Naive B cell (primary cell): ENCODE measurements around the gene ASCL3. TPM values are rescaled to one million over a fixed set of nuclear protein-coding genes. Genes with fewer than 3 reads are reported as not detected.

Experiments used
- ATAC-seq, 2 donors: fragments of 150-1000 bp; cut with Tn5 transposase; 2 replicates each; pipeline ENCODE4 v1.10.0; 2021; ENCODE audit warnings: low read depth in 2 of 2, mild to moderate bottlenecking in 2 of 2, moderate library complexity in 2 of 2
- DNase-seq: peaks from one replicate; pipeline ENCODE4 v3.0.0; 2022
- H3K27ac Mint-ChIP-seq, 6 donors: one replicate each; pipeline ENCODE4 v1.8.0; 2020 to 2022; ENCODE audit warnings: mild to moderate bottlenecking in 6 of 6, mixed read lengths in 6 of 6, moderate library complexity in 5 of 6, inconsistent platforms in 2 of 6
- H3K27me3 Mint-ChIP-seq, 3 donors: one replicate each; pipeline ENCODE4 v1.8.0; 2021 to 2022; ENCODE audit warnings: mixed read lengths in 3 of 3, mild to moderate bottlenecking in 1 of 3
- H3K36me3 Mint-ChIP-seq, 2 donors: one replicate each; pipeline ENCODE4 v1.8.0; 2020 to 2022; ENCODE audit warnings: mixed read lengths in 2 of 2, inconsistent platforms in 1 of 2, mild to moderate bottlenecking in 1 of 2
- H3K4me1 Mint-ChIP-seq, 3 donors: one replicate each; pipeline ENCODE4 v1.8.0; 2020 to 2022; ENCODE audit warnings: mixed read lengths in 3 of 3, inconsistent platforms in 1 of 3, mild to moderate bottlenecking in 1 of 3, moderate library complexity in 1 of 3
- H3K4me3 Mint-ChIP-seq, 8 donors: one replicate each; pipeline ENCODE4 v1.8.0; 2020 to 2022; ENCODE audit warnings: mild to moderate bottlenecking in 8 of 8, mixed read lengths in 8 of 8, moderate library complexity in 8 of 8, inconsistent platforms in 2 of 8
- H3K9me3 Mint-ChIP-seq, 7 donors: one replicate each; pipeline ENCODE4 v1.8.0; 2020 to 2022; ENCODE audit warnings: mixed read lengths in 7 of 7, mild to moderate bottlenecking in 5 of 7, inconsistent platforms in 2 of 7, moderate library complexity in 1 of 7
- polyA plus RNA-seq, 6 donors: library from polyadenylated mRNA; unstranded; fragments of 300-500 nt; fragmentation: Illumina TruSeq; gene quantifications; one replicate each; pipeline ENCODE4 v1.2.3, GENCODE V29; 2021; ENCODE audit warnings: low read depth in 6 of 6

Gene ASCL3
- polyA plus RNA-seq, 6 donors from 2014 or later, result not detected

DNA sequence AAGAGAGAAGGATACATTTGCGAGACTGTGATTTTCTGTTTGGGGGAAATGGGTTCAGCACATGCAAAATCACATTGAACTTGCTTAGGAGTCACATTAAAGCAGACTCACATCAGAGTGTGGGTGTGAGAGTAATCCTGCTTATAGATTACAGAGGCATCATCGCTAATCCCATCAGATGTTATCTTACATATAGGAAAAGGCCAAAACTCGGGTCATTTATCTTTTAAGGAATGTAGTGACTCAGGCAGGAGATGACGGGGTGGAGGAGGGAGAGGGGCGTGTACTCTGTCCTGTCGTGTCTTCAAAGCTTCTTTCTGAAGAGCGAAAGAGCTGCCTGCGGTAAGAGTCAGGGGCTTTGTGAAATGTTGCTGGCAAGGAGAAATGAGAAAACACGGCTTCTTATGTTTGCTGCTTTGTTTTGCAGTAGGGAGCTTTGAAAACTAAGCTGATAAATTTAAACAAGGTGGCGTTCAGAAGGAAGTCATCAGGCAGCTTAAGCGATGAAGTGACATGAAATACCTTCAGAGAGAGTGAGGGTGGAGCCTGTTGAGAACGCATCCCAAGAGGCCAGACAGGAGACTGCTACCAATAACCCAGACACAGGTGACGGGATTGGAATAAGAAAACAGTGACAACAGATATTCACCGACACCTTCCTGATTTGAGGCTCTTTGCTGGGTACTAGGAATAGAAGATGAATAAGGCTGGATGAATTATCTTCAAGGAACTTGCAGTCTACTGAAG lies 7.9 kb downstream of the ASCL3 start:
- peak overlapping the region in 1 of 6 donors; percentile 27 for H3K27ac Mint-ChIP-seq
- no peak for DNase-seq
- no peak for ATAC-seq
- no peak overlapping the region for H3K4me3 Mint-ChIP-seq
- H3K36me3 Mint-ChIP-seq, result no peaks in the 10 kb centered on the region
- H3K4me1 Mint-ChIP-seq, result no peaks in the 10 kb centered on the region
- no peaks in the 10 kb centered on the region for H3K9me3 Mint-ChIP-seq
- no peaks in the 10 kb centered on the region for H3K27me3 Mint-ChIP-seq

DNA sequence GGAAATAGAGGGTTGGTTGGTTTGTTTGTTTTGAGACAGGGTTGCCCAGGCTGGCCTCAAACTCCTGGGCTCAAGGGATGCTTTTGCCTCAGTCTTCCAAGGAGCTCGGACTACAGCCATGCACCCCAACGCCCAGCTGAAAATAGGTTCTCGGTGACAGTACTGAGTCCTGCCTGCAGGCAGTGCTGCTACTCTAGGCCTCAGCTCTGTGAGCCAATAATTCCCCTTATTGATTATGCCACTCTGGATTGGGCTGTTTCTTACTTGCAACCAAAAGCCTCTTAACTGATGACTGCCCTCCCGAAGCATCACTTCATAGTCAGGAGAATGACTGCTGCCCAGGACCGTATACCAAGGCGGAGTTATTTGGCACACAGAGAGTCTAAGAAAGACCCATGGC lies 8.9 kb downstream of the ASCL3 start:
- H3K27me3 Mint-ChIP-seq, result no peaks in the 10 kb centered on the region
- no peaks in the 10 kb centered on the region for H3K9me3 Mint-ChIP-seq
- H3K4me3 Mint-ChIP-seq, result no peak overlapping the region
- no peaks in the 10 kb centered on the region for H3K36me3 Mint-ChIP-seq
- ATAC-seq, result no peak
- no peak overlapping the region for H3K27ac Mint-ChIP-seq
- H3K4me1 Mint-ChIP-seq, result no peaks in the 10 kb centered on the region
- no peak for DNase-seq

DNA sequence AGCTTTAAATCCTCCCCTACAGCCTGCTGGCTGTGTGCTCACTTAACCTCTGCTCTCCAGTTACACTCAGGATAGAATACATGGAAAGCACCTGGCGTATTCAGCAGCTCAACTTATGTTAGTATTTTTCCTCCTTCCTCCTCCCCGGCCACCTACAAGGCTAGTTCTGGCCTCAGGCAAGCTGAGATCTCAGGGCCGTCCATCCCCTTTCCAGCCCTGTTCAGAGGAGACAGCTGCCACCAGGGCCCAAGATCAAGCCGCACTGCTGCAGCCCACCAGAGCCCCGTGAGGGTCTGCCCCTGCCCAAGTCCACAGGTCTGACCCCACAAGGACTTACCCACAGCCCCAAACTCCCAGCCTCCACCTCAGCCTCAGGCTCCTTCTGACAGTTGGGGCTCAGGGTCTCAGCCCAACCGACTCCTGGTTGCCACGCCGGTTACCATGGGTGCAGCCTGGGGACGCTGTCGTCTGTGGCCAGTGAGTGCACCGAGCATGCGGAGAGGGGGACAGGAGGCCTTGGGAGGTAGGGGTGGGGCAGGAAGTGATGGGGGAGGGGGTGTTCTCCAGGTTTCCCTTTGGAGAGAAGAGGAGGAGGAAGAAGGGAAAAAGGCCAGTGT lies 10.1 kb downstream of the ASCL3 start, which contains the start of gene C11orf16:
Gene C11orf16, minus strand, starts transcription at position 384 of the 617 bp plus-strand sequence. CDS start 639 bp downstream, outside the sequence.
- Mint-ChIP-seq H3K27me3 (no peaks in the 10 kb centered on the region), H3K36me3 (no peaks in the 10 kb centered on the region), H3K9me3 (no peaks in the 10 kb centered on the region), H3K4me1 (no peaks in the 10 kb centered on the region), H3K4me3 (no peak within 1 kb of the TSS), H3K27ac (peak within 1 kb of the TSS in 1 of 6 donors; percentile 33)
- no peak for ATAC-seq
- no peak for DNase-seq

- no peak for ATAC-seq
- H3K4me1 Mint-ChIP-seq, result no peaks in the 10 kb centered on the region
These were observed 12.2 kb downstream of the ASCL3 start for GRCh38 chr11:8930456-8931175.

GRCh38 chr11:8928981-8929615 lies 13.7 kb downstream of the ASCL3 start:
- H3K27me3 Mint-ChIP-seq, result no peaks in the 10 kb centered on the region
- no peaks in the 10 kb centered on the region for H3K36me3 Mint-ChIP-seq
- peak overlapping the region in 1 of 6 donors; percentile 33 for H3K27ac Mint-ChIP-seq
- no peaks in the 10 kb centered on the region for H3K4me1 Mint-ChIP-seq
- DNase-seq (no peak), ATAC-seq (no peak)
- no peaks in the 10 kb centered on the region for H3K9me3 Mint-ChIP-seq
- H3K4me3 Mint-ChIP-seq, result no peak overlapping the region

More at GRCh38 chr11:8930456-8931175, 12.2 kb downstream of the ASCL3 start:
- Mint-ChIP-seq H3K27me3 (no peaks in the 10 kb centered on the region), H3K9me3 (no peaks in the 10 kb centered on the region), H3K4me3 (no peak overlapping the region), H3K27ac (peak overlapping the region in 2 of 6 donors; percentile 70 to 73), H3K36me3 (no peaks in the 10 kb centered on the region)
- DNase-seq, result no peak

- ATAC-seq (no peak), DNase-seq (no peak)
- H3K27me3 Mint-ChIP-seq, result no peaks in the 10 kb centered on the region
- H3K27ac Mint-ChIP-seq, result no peak overlapping the region
- H3K36me3 Mint-ChIP-seq, result no peaks in the 10 kb centered on the region
- H3K4me3 Mint-ChIP-seq, result no peak overlapping the region
- no peaks in the 10 kb centered on the region for H3K9me3 Mint-ChIP-seq
- no peaks in the 10 kb centered on the region for H3K4me1 Mint-ChIP-seq
These were observed 14.6 kb downstream of the ASCL3 start for GRCh38 chr11:8928205-8928604.

DNA sequence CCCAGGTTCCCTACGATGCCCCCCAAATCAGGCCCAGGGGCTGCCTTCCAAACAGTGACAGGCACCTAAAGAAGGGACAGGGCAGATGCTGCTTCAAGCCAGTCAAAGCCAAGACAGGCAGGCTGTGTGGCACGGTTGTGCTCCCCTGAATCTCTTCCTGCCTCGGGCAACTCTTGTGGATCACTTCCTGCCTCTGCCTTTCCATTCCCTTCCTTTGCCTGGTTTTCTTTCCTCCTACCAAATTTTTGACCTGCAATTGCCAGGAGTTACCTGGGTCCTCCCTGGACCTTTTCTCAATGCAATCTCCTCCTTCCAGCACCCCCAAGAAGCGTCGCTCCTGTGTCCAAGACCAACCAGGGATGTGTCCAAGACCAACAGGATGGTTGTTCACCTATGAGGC lies 15.6 kb downstream of the ASCL3 start:
- ATAC-seq, result no peak
- H3K4me3 Mint-ChIP-seq, result no peak overlapping the region
- no peaks in the 10 kb centered on the region for H3K9me3 Mint-ChIP-seq
- H3K27ac Mint-ChIP-seq, result no peak overlapping the region
- H3K4me1 Mint-ChIP-seq, result no peaks in the 10 kb centered on the region
- no peak for DNase-seq
- no peaks in the 10 kb centered on the region for H3K27me3 Mint-ChIP-seq
- H3K36me3 Mint-ChIP-seq, result no peaks in the 10 kb centered on the region

GRCh38 chr11:8926236-8926635 lies 16.6 kb downstream of the ASCL3 start:
- no peaks in the 10 kb centered on the region for H3K27me3 Mint-ChIP-seq
- H3K4me1 Mint-ChIP-seq, result no peaks in the 10 kb centered on the region
- DNase-seq (no peak), ATAC-seq (no peak)
- H3K4me3 Mint-ChIP-seq, result no peak overlapping the region
- no peaks in the 10 kb centered on the region for H3K9me3 Mint-ChIP-seq
- no peak overlapping the region for H3K27ac Mint-ChIP-seq
- H3K36me3 Mint-ChIP-seq, result no peaks in the 10 kb centered on the region

DNA sequence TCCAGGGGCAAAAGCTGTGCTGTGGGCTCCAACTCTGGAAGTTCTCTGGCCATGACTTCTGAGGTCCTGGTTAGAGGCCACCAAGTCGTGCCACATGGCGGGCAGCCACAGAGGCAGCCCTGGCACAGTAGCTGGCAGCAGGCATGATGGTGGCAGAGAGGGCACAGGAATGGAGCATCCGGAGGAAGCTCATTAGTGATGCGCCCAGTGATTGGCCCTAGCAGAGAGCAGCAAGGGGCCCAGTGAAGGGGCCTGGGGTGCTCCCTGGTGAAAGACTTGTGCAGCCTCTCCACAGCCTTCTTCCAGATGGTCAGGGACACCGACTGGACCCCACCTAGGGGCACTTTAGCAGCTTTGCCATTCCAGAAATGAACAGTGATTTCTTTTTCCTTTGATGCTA lies 17.1 kb downstream of the ASCL3 start:
- no peak overlapping the region for H3K27ac Mint-ChIP-seq
- no peaks in the 10 kb centered on the region for H3K4me1 Mint-ChIP-seq
- H3K4me3 Mint-ChIP-seq, result no peak overlapping the region
- ATAC-seq (no peak), DNase-seq (no peak)
- no peaks in the 10 kb centered on the region for H3K27me3 Mint-ChIP-seq
- no peaks in the 10 kb centered on the region for H3K36me3 Mint-ChIP-seq
- H3K9me3 Mint-ChIP-seq, result no peaks in the 10 kb centered on the region

DNA sequence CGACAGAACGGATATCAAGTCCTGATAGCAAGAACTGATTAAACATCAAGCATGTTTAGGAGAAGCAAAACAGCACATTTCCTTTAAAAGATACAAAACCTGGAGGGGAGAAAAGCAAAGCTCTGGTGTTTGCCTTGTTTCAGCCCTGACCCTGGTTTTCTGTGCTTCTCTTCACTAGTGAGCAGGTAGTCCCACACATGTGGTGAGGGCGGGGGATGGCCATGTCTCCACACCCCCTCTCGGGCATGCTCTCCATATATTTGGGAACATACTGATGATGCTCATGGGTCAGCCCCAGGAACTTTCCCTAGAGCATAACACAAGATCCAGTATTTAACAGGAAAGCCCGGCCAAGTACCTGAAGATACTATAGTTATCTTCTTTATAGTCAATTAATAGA lies 20.1 kb downstream of the ASCL3 start:
- Mint-ChIP-seq H3K9me3 (no peaks in the 10 kb centered on the region), H3K27me3 (no peaks in the 10 kb centered on the region), H3K36me3 (no peaks in the 10 kb centered on the region), H3K27ac (no peak overlapping the region), H3K4me1 (no peaks in the 10 kb centered on the region), H3K4me3 (no peak overlapping the region)
- no peak for DNase-seq
- no peak for ATAC-seq

GRCh38 chr11:8917157-8917825 lies 25.5 kb downstream of the ASCL3 start:
- DNase-seq (no peak), ATAC-seq (no peak)
- Mint-ChIP-seq H3K9me3 (no peaks in the 10 kb centered on the region), H3K27ac (no peak overlapping the region), H3K4me3 (no peak overlapping the region), H3K4me1 (peaks cover 15 to 19% (median 18%) of the 10 kb centered on the region in 3 donors), H3K36me3 (no peaks in the 10 kb centered on the region), H3K27me3 (no peaks in the 10 kb centered on the region)

DNA sequence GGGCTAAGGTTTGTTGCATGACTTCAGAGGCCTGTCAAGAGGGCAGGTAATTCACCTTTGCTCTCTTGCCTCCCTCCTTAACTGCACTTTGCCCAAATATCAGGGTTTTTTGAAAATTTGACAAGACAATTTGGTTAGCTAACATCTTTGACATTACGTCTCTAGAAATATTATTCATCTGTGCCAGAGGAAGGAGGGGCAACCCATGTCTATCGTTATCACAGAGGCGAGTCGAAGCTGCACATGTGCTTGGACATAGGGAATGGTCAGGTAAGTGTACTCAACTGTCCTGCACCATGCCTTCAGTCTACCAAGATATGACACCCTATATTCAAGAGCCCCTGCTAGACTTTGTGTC lies 28.2 kb downstream of the ASCL3 start:
- H3K27ac Mint-ChIP-seq, result peak overlapping the region in 3 of 6 donors; percentile 74 to 82 (median 79)
- H3K4me3 Mint-ChIP-seq, result peak overlapping the region; percentile 60 to 91 (median 84)

More for the DNA sequence above, 28.2 kb downstream of the ASCL3 start:
- no peak for ATAC-seq
- H3K27me3 Mint-ChIP-seq, result peaks cover 0 to 4% (median 0%) of the 10 kb centered on the region in 3 donors
- no peak for DNase-seq
- H3K4me1 Mint-ChIP-seq, result peaks cover 27 to 37% (median 30%) of the 10 kb centered on the region in 3 donors
- H3K36me3 Mint-ChIP-seq, result no peaks in the 10 kb centered on the region
- no peaks in the 10 kb centered on the region for H3K9me3 Mint-ChIP-seq
